ENCODE measurements around the gene HJV.

DNA sequence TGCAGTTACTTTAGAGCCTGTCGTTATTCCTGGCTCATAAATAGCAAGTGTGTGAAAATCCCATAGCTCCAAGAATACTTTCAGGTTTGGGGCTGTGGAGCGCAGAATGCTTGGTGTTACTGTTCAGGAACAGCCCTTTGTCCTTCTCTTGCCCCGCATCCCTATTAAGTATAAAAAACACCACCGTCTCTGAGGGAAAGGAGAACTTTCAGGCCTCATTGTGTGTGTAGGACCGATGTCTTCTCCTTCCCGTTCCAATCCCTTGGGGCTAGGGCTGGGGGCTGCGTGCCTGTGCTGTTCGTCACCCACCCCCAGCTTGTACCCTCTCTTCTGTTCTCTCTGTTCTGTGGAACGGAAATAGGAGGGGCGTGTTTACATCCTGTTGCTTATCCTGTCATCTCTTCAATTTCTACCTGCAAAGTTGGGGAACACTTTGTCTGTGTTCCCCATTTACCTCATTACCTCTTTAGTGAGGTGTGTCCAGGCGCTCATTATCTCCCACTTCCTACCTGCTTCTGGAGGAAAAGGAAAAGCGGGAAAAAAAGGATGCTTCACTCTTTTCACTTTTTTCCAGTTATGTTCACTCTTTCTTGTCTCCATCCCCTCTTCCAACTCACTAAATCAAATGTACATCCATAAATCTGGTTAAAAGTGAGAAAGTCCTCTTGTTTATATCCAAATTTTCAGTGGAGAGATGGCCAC lies 24.4 kb downstream of the HJV start:
- TF ChIP-seq CTCF (IDR thresholded peaks at IDR 0.05; ENCODE audit: low read length) (no peak), EZH2 (IDR thresholded peaks at IDR 0.05; ENCODE audit: borderline replicate concordance, low read length) (no peak)

Measured in OCI-LY1 (cell line).